Cortex of kidney (tissue), 1 donor: Measurements from ENCODE around the gene RNF125.
"Not testable (repeated sequence)": the region's sequence is repeated elsewhere in the genome, so short reads cannot be mapped to it uniquely, and the experiment has no call there.

Source experiments
- DNase-seq: peaks from one replicate; lab custom pipeline; 2025; lab: John Stamatoyannopoulos, UW

Gene RNF125

GRCh38 chr18:32018331-32019250 lies at the start of gene RNF125:
Gene RNF125 (plus strand): TSS chr18:32018825. CDS start chr18:32018864, 39 bp downstream.
- DNase-seq = no peak

- no peak for DNase-seq
Observed at GRCh38 chr18:31970617-31971016, 48.0 kb upstream of the RNF125 start.

GRCh38 chr18:31973929-31974546 lies 44.6 kb upstream of the RNF125 start:
- DNase-seq = no peak

- no peak for DNase-seq
Observed at GRCh38 chr18:31976242-31976641, 42.4 kb upstream of the RNF125 start.

- no peak for DNase-seq
Observed at GRCh38 chr18:31977270-31977872, 41.3 kb upstream of the RNF125 start.

GRCh38 chr18:31978616-31979015 lies 40.0 kb upstream of the RNF125 start:
- DNase-seq = no peak

- DNase-seq = no peak
Observed at GRCh38 chr18:31979714-31980113, 38.9 kb upstream of the RNF125 start.

GRCh38 chr18:31980863-31981262 lies 37.8 kb upstream of the RNF125 start:
- no peak for DNase-seq

GRCh38 chr18:31983020-31983419 lies 35.6 kb upstream of the RNF125 start:
- no peak for DNase-seq

GRCh38 chr18:31983976-31984375 lies 34.6 kb upstream of the RNF125 start:
- DNase-seq = no peak

- DNase-seq = no peak
Observed at GRCh38 chr18:31990823-31991222, 27.8 kb upstream of the RNF125 start.

GRCh38 chr18:31996007-31996406 lies 22.6 kb upstream of the RNF125 start:
- no peak for DNase-seq

GRCh38 chr18:31998880-31999412 lies 19.7 kb upstream of the RNF125 start:
- no peak for DNase-seq

GRCh38 chr18:32001141-32001540 lies 17.5 kb upstream of the RNF125 start:
- DNase-seq = not testable (repeated sequence)

GRCh38 chr18:32003822-32004221 lies 14.8 kb upstream of the RNF125 start:
- not testable (repeated sequence) for DNase-seq

GRCh38 chr18:32010124-32010721 lies 8.4 kb upstream of the RNF125 start:
- DNase-seq = no peak

GRCh38 chr18:32011193-32011592 lies 7.4 kb upstream of the RNF125 start:
- no peak for DNase-seq

- DNase-seq = no peak
Observed at GRCh38 chr18:32019251-32019948, 775 bp downstream of the RNF125 start.

- not testable (repeated sequence) for DNase-seq
Observed at GRCh38 chr18:32019949-32020625, 1.5 kb downstream of the RNF125 start.

- DNase-seq = no peak
Observed at GRCh38 chr18:32021756-32022564, 3.3 kb downstream of the RNF125 start.
